HG02938 (cell line): ENCODE results near the gene RNF41.
A peak's percentile ranks its signal among the peaks of the same experiment; 100 is the strongest.
"Not testable (repeated sequence)": the region's sequence is repeated elsewhere in the genome, so short reads cannot be mapped to it uniquely, and the experiment has no call there.

Source experiments
- ATAC-seq: cut with Tn5 transposase; IDR thresholded peaks from one replicate; pipeline ENCODE4 v1.9.1; 2021; ENCODE audit warnings: mild to moderate bottlenecking, moderate library complexity; ENCODE audit not compliant: unreplicated experiment

Gene RNF41

GRCh38 chr12:56213878-56214277, 7.8 kb downstream of the RNF41 start:
- no peak for ATAC-seq

- no peak for ATAC-seq
Measured at GRCh38 chr12:56212361-56212760, 9.4 kb downstream of the RNF41 start.

GRCh38 chr12:56208006-56208405, 13.7 kb downstream of the RNF41 start:
- no peak for ATAC-seq

GRCh38 chr12:56206452-56207166, 15.1 kb downstream of the RNF41 start:
- ATAC-seq, result no peak

GRCh38 chr12:56205445-56205844, 16.3 kb downstream of the RNF41 start:
- no peak for ATAC-seq

GRCh38 chr12:56204275-56204674, 17.4 kb downstream of the RNF41 start:
- ATAC-seq, result no peak

- no peak for ATAC-seq
Measured at GRCh38 chr12:56202838-56203237, 18.9 kb downstream of the RNF41 start.

- ATAC-seq, result no peak
Measured at GRCh38 chr12:56202366-56202765, 19.4 kb downstream of the RNF41 start.

GRCh38 chr12:56198836-56199235, 22.9 kb downstream of the RNF41 start:
- ATAC-seq, result no peak

- ATAC-seq, result no peak
Measured at GRCh38 chr12:56197921-56198635, 23.6 kb downstream of the RNF41 start.

- ATAC-seq, result not testable (repeated sequence)
Measured at GRCh38 chr12:56196818-56197550, 24.7 kb downstream of the RNF41 start.

- no peak for ATAC-seq
Measured at GRCh38 chr12:56193025-56193578, 28.6 kb downstream of the RNF41 start.

- ATAC-seq, result no peak
Measured at GRCh38 chr12:56192582-56192981, 29.1 kb downstream of the RNF41 start.

- ATAC-seq, result no peak
Measured at GRCh38 chr12:56190695-56191155, 31.0 kb downstream of the RNF41 start.

GRCh38 chr12:56189918-56190694, 31.6 kb downstream of the RNF41 start:
- ATAC-seq, result peak; percentile 34

- peak; percentile 53 for ATAC-seq
Measured at GRCh38 chr12:56189099-56189917, 32.4 kb downstream of the RNF41 start, which contains the start of gene SMARCC2. SMARCC2 (minus strand) TSS chr12:56189483; CDS start chr12:56189461, 22 bp downstream.

- no peak for ATAC-seq
Measured at GRCh38 chr12:56188778-56189098, 33.0 kb downstream of the RNF41 start.

- ATAC-seq, result no peak
Measured at GRCh38 chr12:56188131-56188777, 33.5 kb downstream of the RNF41 start.

- ATAC-seq, result no peak
Measured at GRCh38 chr12:56186957-56187356, 34.8 kb downstream of the RNF41 start.
